Left lung (tissue), 10 donors: Measurements from ENCODE around the gene CEACAM19. TPM values are rescaled to one million over a fixed set of nuclear protein-coding genes. Genes with fewer than 3 reads are reported as not detected.

ENCODE experiments used
- ATAC-seq: fragments of 200-7000 bp; cut with Tn5 transposase; one replicate; pipeline ENCODE4 v1.9.1; 2020; ENCODE audit warnings: moderate library complexity
- DNase-seq, 4 donors: peaks; one replicate each; pipeline ENCODE4 v3.0.0-alpha.2; 2013 to 2020
- H3K27ac ChIP-seq, 2 donors: fragments of 200-600 bp; sonication (generic) in 1 of 2; one replicate each; pipeline versions ENCODE4 v1.5.0 to v1.8.0; 2020 to 2021
- H3K27me3 ChIP-seq, 2 donors: fragments of 200-600 bp; sonication (generic) in 1 of 2; one replicate each; pipeline versions ENCODE4 v1.5.0 to v1.8.0; 2020 to 2021
- H3K36me3 ChIP-seq, 2 donors: fragments of 200-600 bp; sonication (generic) in 1 of 2; one replicate each; pipeline versions ENCODE4 v1.5.0 to v1.8.0; 2020 to 2021
- H3K4me1 ChIP-seq, 2 donors: fragments of 200-600 bp; one replicate each; pipeline ENCODE4 v1.8.0; 2021
- H3K4me3 ChIP-seq, 2 donors: fragments of 200-600 bp; sonication (generic) in 1 of 2; one replicate each; pipeline versions ENCODE4 v1.5.0 to v1.8.0; 2020 to 2021; ENCODE audit warnings: mild to moderate bottlenecking in 1 of 2
- H3K9me3 ChIP-seq, 2 donors: fragments of 200-600 bp; sonication (generic) in 1 of 2; one replicate each; pipeline versions ENCODE4 v1.5.0 to v1.8.0; 2020 to 2021
- intact Hi-C, 2 donors: fragments of 100-400 bp; cut with DNase I; formaldehyde crosslinking; loops; one replicate each; pipeline versions ENCODE4 v1.11.2 to v1.14.2; 2022
- polyA plus RNA-seq, 6 donors: library from polyadenylated mRNA; unstranded; fragments of 120-200 nt; gene quantifications; one replicate each; pipeline ENCODE4 v1.2.1, GENCODE V29; 2013; ENCODE audit not compliant: insufficient read length in 6 of 6
- total RNA-seq, 2 donors: library from RNA; stranded (reverse); fragmentation: NEBNext Ultra II Directional; extraction: Animal tissue kit (Norgen Biotek cat#: 25700); gene quantifications; one replicate each; pipeline ENCODE4 v1.2.1, GENCODE V29; 2021
- TF ChIP-seq, protein P1 (sequence below), 2 donors: fragments of 200-600 bp; sonication (generic) in 1 of 2; IDR thresholded peaks; one replicate each; pipeline versions ENCODE4 v1.5.0 to v1.8.0; 2021; ENCODE audit warnings: antibody characterized with exemption in 2 of 2
- donor health status: DM: no; HTN: yes; CAD: no.
- donor health status: DM: no; HTN: no; CAD: no.

CEACAM19 gene
- total and polyA plus RNA-seq, 8 donors: 4.1 to 21.9 (median 14.6) TPM

DNA sequence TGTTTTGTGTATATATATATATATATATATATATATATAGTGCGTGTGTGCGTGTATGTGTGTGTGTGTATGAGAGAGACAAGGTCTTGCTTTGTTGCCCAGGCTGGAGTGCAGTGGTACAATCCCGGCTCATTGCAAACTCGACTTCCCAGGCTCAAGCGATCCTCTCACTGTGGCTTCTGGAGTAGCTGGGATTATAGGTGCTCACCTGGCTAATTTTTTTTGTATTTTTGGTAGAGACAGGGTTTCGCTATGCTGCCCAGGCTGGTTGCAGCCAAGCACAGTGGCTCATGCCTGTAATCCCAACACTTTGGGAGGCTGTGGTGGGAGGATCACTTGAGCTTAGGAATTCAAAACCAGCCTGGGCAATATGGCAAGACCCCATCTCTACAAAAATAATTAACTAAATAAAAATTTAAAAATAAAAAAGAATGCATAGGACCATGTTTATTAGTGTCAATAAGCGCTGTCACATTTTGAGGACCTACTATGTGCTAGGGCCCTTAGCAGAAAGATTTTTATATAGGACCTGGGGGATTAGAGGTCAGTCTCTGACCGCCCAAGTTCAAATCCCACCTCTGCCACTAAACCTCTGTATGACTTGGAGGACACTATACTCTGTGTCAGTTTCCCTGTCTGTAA is 25.8 kb upstream of the CEACAM19 start:
- H3K36me3 ChIP-seq: peaks cover 0 to 44% of the 10 kb centered on the region in 2 donors
- intact Hi-C loops: no loop called here
- ATAC-seq (no peak), DNase-seq (no peak)
- peaks cover 11 to 48% of the 10 kb centered on the region in 2 donors for H3K4me1 ChIP-seq
- no peak overlapping the region for H3K4me3 ChIP-seq
- no peaks in the 10 kb centered on the region for H3K9me3 ChIP-seq
- no peak overlapping the region for H3K27ac ChIP-seq
- no peaks in the 10 kb centered on the region for H3K27me3 ChIP-seq
- TF ChIP-seq, protein P1, sequence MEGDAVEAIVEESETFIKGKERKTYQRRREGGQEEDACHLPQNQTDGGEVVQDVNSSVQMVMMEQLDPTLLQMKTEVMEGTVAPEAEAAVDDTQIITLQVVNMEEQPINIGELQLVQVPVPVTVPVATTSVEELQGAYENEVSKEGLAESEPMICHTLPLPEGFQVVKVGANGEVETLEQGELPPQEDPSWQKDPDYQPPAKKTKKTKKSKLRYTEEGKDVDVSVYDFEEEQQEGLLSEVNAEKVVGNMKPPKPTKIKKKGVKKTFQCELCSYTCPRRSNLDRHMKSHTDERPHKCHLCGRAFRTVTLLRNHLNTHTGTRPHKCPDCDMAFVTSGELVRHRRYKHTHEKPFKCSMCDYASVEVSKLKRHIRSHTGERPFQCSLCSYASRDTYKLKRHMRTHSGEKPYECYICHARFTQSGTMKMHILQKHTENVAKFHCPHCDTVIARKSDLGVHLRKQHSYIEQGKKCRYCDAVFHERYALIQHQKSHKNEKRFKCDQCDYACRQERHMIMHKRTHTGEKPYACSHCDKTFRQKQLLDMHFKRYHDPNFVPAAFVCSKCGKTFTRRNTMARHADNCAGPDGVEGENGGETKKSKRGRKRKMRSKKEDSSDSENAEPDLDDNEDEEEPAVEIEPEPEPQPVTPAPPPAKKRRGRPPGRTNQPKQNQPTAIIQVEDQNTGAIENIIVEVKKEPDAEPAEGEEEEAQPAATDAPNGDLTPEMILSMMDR (IDR thresholded peaks at IDR 0.05): no peak

DNA sequence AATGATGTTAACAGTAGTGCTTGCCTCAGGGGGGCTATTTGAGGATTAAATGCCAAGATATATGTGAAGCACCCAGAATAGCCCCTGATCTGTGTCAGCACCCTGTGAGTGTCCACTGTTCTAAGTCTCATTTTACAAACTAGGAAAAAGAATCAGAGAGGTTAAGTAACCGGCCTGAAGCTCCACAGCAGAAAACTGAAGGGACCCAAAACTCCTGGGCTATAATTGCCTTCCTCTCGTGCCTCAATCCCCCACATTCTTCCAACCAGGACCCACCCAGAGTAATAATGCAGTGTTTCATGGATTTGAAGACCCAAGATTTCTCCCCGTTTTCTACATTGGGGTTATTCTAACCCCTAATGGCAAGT is 25.2 kb upstream of the CEACAM19 start:
- ATAC-seq (no peak), DNase-seq (no peak)
- intact Hi-C loops: no loop called here
- no peak overlapping the region for H3K4me3 ChIP-seq
- H3K36me3 ChIP-seq: peaks cover 0 to 49% of the 10 kb centered on the region in 2 donors
- no peaks in the 10 kb centered on the region for H3K27me3 ChIP-seq
- H3K27ac ChIP-seq: no peak overlapping the region
- peaks cover 11 to 48% of the 10 kb centered on the region in 2 donors for H3K4me1 ChIP-seq
- TF ChIP-seq, protein P1 (IDR thresholded peaks at IDR 0.05): no peak
- H3K9me3 ChIP-seq: no peaks in the 10 kb centered on the region

DNA sequence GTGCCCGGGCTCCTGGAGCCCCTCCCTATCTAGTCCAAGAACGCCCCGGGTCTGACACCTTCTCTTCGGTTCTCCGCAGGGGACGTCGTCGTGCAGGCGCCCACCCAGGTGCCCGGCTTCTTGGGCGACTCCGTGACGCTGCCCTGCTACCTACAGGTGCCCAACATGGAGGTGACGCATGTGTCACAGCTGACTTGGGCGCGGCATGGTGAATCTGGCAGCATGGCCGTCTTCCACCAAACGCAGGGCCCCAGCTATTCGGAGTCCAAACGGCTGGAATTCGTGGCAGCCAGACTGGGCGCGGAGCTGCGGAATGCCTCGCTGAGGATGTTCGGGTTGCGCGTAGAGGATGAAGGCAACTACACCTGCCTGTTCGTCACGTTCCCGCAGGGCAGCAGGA is 24.1 kb upstream of the CEACAM19 start:
- Histone ChIP-seq H3K36me3 (peaks cover 0 to 60% of the 10 kb centered on the region in 2 donors), H3K9me3 (no peaks in the 10 kb centered on the region), H3K27me3 (no peaks in the 10 kb centered on the region), H3K4me1 (peaks cover 11 to 48% of the 10 kb centered on the region in 2 donors), H3K4me3 (no peak overlapping the region), H3K27ac (no peak overlapping the region)
- DNase-seq (no peak), ATAC-seq (no peak)
- intact Hi-C loops: no loop called here
- TF ChIP-seq, protein P1 (IDR thresholded peaks at IDR 0.05): no peak

- Histone ChIP-seq H3K27ac (peak overlapping the region in 1 of 2 donors; percentile 41), H3K27me3 (no peaks in the 10 kb centered on the region), H3K4me3 (no peak overlapping the region), H3K36me3 (peaks cover 0 to 74% of the 10 kb centered on the region in 2 donors), H3K9me3 (no peaks in the 10 kb centered on the region), H3K4me1 (peaks cover 11 to 40% of the 10 kb centered on the region in 2 donors)
- TF ChIP-seq, protein P1 (IDR thresholded peaks at IDR 0.05): no peak
- DNase-seq (peak in 2 of 4 donors; percentile 67 to 81), ATAC-seq (peak; percentile 7)
- intact Hi-C loops: no loop called here
Observed at GRCh38 chr19:44648631-44649251, 22.5 kb upstream of the CEACAM19 start.

DNA sequence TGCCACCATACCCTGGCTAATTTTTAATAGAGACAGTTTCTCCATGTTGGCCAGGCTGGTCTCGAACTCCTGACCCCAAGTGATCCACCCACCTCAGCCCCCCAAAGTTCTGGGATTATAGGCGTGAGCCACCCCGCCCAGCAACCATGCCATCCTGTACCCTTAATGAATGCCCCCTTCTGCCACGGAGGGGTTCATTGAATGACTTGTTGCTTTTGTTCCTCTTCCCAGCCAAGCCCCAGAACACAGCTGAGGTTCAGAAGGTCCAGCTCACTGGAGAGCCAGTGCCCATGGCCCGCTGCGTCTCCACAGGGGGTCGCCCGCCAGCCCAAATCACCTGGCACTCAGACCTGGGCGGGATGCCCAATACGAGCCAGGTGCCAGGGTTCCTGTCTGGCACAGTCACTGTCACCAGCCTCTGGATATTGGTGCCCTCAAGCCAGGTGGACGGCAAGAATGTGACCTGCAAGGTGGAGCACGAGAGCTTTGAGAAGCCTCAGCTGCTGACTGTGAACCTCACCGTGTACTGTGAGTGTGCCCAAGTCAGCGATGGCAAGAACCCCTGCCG is 21.6 kb upstream of the CEACAM19 start:
- DNase-seq: no peak
- no peak for ATAC-seq
- no peak overlapping the region for H3K4me3 ChIP-seq
- no peaks in the 10 kb centered on the region for H3K9me3 ChIP-seq
- TF ChIP-seq, protein P1 (IDR thresholded peaks at IDR 0.05): no peak
- intact Hi-C loops: no loop called here
- peaks cover 11 to 43% of the 10 kb centered on the region in 2 donors for H3K4me1 ChIP-seq
- no peak overlapping the region for H3K27ac ChIP-seq
- peaks cover 0 to 82% of the 10 kb centered on the region in 2 donors for H3K36me3 ChIP-seq
- no peaks in the 10 kb centered on the region for H3K27me3 ChIP-seq
